GM18508 (cell line): Measurements from ENCODE around the gene NIN.

Experiments
- ATAC-seq: cut with Tn5 transposase; IDR thresholded peaks from one replicate; pipeline ENCODE4 v1.9.1; 2021; ENCODE audit warnings: moderate number of reproducible peaks; ENCODE audit not compliant: insufficient read depth, unreplicated experiment

NIN gene

GRCh38 chr14:50794068-50794645 lies 36.8 kb downstream of the NIN start:
- ATAC-seq, result no peak

- ATAC-seq, result no peak
Measured at GRCh38 chr14:50792634-50793068, 38.3 kb downstream of the NIN start.

DNA sequence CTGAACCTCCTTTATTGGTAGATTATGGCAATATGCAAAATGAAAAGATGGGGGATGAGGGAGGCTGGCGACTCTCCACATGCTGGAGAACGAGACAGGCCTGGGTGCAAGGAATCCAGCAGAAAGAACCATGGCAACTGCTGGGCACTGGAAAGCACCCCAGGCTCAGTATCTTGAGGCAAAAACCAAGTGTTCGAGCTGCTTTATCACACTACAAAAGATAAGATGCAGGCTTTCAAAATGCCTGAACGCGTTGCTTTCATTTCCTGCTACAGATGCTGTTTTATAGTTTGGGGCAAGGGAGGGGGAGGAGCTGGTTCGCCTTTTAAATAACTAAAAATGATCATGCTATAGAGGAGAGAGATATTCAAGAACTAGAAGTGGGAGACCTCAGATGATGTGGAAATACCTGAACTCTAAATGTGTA lies 38.9 kb downstream of the NIN start:
- ATAC-seq, result no peak

- no peak for ATAC-seq
Measured at GRCh38 chr14:50791201-50791600, 39.8 kb downstream of the NIN start.

GRCh38 chr14:50790589-50790988 lies 40.4 kb downstream of the NIN start:
- ATAC-seq, result no peak

GRCh38 chr14:50786751-50787464 lies 44.1 kb downstream of the NIN start:
- ATAC-seq, result no peak

- ATAC-seq, result no peak
Measured at GRCh38 chr14:50785457-50786063, 45.4 kb downstream of the NIN start.

GRCh38 chr14:50784683-50785456 lies 46.1 kb downstream of the NIN start:
- no peak for ATAC-seq

- no peak for ATAC-seq
Measured at GRCh38 chr14:50783563-50783962, 47.4 kb downstream of the NIN start.

- ATAC-seq, result no peak
Measured at GRCh38 chr14:50780393-50780792, 50.6 kb downstream of the NIN start.

DNA sequence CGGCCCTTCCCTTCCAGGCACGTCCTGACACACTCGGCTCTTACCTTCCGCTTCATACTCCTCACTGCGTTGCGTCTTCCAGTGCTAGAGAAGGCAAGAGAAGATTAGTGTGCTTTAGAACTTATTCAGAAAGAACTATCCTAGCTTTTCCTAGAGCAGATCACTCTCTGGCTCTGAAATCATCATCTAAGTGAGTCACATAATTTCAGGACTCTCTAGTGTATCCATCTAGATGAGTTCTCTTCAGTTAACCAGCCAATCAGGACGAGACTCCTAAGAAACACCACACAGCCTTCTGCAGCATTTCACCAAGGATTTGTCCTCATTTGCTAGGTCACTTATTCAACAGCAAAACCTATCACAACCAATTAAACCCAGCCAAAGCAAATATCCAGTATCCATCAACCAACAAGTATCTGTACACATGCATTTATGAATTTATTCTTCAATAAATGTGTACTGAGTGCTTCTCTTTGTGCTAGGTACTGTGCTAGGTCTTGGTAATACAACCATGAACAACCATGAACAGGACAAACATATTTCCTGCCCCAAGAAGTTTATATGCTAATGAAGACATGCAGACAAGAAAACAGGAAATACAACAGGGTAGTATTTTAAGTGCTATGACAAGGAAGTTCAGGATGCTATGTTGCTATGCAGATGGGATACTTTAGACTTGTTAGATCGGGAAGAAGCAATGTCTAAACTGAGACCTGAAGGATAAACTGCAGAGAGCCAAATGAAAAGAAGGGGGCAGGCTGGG lies 52.1 kb downstream of the NIN start:
- ATAC-seq, result no peak

GRCh38 chr14:50776522-50776921 lies 54.4 kb downstream of the NIN start:
- no peak for ATAC-seq

DNA sequence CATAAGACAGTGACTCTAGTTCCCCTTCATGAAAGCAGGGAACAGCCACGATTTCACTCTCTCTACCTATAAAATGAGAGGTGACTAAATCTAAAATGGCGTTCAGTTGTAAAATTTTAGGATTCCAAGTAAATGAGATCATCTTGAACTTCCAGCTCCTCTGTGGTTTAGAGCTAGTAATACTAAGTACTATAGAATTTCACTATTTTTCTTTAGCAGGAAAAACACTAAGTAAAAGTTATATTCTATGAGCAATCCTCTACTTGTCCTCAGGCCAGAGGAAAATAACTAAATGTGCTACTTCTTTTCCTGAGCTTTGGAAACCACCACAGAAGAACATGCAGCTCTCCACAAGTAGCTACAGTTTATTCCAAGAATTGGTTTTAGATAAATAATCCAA lies 55.6 kb downstream of the NIN start:
- no peak for ATAC-seq

DNA sequence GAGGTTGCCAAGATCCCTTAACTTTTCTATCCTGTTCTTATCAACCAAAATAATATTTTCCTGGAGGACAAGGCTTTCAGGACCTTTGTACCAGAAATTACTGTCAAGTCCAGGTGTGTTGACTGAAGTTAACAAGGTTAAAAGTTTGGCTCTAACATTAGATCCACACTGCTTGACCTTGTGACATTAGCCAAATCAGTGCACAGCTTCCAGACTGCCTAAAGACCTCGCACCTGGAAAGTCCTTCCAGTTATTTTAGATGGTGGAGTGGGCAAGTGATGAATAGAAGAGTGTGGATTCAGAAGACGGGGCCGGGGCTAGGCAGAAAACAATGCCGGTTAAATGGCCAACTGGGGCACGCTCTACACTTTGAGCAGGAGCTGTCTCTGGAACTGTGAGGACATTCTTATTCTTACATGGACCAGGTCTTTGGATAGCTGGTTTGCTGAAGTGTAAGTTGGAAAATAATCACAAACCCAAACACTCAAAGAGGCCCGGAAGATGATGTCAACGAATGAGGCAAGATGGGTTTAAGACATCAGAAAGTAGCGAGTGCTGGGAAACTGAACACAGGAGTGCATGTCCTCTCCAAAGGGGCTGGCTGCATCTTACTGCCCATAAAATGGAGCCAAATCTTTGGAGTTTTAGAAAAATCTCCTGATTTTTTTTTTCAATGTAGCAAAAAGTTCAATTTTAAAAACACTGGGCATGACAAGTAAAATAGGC lies 56.3 kb downstream of the NIN start:
- no peak for ATAC-seq

DNA sequence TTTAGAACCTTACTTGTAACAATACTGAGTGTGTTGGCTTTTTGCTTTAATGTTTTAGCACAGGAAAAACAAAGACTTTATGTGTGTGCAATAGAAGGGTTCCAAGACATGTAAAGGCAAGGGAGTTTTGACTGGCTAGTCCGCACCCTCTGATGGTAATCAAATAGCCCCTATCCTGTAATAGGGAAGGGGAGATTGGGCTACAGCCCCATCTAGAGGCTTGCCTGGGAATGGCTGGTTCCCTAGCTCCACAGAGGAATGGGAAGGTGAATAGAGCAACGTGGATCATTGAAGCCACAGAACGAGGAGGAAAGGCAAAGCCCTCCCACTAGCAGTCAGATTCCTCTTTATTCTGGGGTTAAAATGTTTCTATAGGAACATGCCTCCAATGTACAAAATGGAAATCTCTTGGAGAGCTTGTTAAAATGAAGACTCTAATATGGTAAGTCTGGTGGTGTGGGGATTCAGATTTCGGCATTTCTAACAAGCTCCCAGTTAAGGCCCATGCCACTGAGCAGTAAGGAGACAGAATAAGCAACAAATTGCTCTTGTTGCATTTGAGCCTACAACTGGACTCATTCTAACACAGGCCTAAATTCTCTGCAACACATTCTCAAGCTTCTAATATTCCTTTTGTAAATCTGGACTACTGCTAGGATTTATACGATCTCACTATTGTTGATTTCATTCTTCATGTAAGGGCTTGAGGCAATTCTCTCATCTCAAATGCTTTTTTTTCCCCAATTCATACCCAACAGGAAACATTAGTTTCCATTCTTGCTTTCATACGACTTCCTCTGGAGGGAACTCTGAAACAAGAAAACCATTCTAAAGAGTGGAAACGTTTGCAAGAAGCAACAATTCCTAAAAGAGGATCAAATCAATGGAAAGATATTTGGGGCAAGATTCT lies 57.1 kb downstream of the NIN start:
- ATAC-seq, result no peak

DNA sequence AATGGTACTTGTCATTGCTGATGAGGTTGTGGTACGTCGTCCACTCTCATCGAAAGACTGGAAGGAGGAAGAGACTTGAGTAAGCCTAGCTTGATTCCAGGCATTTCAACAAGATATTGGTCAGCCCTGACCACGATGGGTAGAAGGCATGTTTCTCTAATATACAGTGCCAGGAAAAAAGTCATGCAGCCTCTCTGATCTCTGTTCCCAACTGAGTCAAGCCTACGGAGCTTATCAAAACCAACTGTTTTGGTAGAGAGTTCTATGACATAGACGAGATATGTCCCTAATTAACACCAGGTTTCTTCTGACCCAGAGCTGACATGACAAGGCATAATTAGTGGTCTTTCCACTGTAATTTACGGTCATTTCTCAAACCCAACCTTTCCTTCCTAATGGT lies 58.5 kb downstream of the NIN start:
- no peak for ATAC-seq

DNA sequence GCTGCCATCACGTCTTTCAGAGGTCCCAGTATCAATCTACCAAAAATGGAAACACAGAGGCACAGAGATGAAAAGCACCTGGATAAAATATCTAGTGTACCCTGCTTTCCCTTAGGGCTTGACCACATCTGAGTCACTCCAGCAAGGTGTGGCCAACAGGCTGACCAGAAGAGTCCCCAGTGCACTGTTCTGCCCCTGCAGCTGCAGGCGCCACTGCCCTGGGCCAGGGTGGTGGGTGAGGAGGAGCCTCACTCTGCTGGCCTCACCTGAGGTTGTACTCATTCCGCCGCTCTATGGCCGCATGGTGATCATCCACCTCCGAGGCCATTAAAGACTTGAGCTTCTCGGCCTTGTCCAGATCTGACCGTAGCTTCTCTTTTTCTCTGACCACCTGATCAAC lies 60.4 kb downstream of the NIN start:
- no peak for ATAC-seq

- no peak for ATAC-seq
Measured at GRCh38 chr14:50769863-50770500, 61.0 kb downstream of the NIN start.
